Progenitor cell of endocrine pancreas (in vitro differentiated cells): Measurements from ENCODE around the gene EPG5. TPM values are rescaled to one million over a fixed set of nuclear protein-coding genes. Genes with fewer than 3 reads are reported as not detected.

Experiments used
- DNase-seq: peaks from one replicate; pipeline ENCODE4 v3.0.0; 2021; ENCODE audit warnings: low spot score; ENCODE audit not compliant: unreplicated experiment
- H3K27ac Mint-ChIP-seq: 2 replicates; pipeline ENCODE4 v1.8.0; 2021; ENCODE audit warnings: mild to moderate bottlenecking, moderate library complexity, mixed read lengths
- H3K27me3 Mint-ChIP-seq: 2 replicates; pipeline ENCODE4 v1.8.0; 2021; ENCODE audit warnings: mixed read lengths
- H3K36me3 Mint-ChIP-seq: 2 replicates; pipeline ENCODE4 v1.8.0; 2022; ENCODE audit warnings: mixed read lengths; ENCODE audit not compliant: insufficient read depth
- H3K4me1 Mint-ChIP-seq: 2 replicates; pipeline ENCODE4 v1.8.0; 2021; ENCODE audit warnings: low read depth, mixed read lengths
- H3K4me3 Mint-ChIP-seq: 2 replicates; pipeline ENCODE4 v1.8.0; 2021; ENCODE audit warnings: low read depth, mild to moderate bottlenecking, moderate library complexity, mixed read lengths
- H3K9me3 Mint-ChIP-seq: 2 replicates; pipeline ENCODE4 v1.8.0; 2021; ENCODE audit warnings: low read depth, mixed read lengths
- CTCF ChIP-seq: fragments of 200-600 bp; sonication (generic); IDR thresholded peaks from one replicate; pipeline ENCODE4 v1.5.0; 2021; ENCODE audit warnings: antibody characterized with exemption, mild to moderate bottlenecking; ENCODE audit not compliant: unreplicated experiment
- total RNA-seq: library from RNA; stranded (reverse); gene quantifications from 2 replicates; pipeline ENCODE4 v1.2.1, GENCODE V29; 2021

The EPG5 gene
- total RNA-seq, 1 donor from 2014 or later, result 35.3 TPM

GRCh38 chr18:45865466-45865865, 101.7 kb downstream of the EPG5 start:
- Mint-ChIP-seq H3K36me3 (peaks cover 27% of the 10 kb centered on the region), H3K27ac (no peak overlapping the region), H3K4me3 (no peak overlapping the region), H3K9me3 (no peaks in the 10 kb centered on the region), H3K4me1 (peaks cover 3% of the 10 kb centered on the region), H3K27me3 (no peaks in the 10 kb centered on the region)
- DNase-seq, result no peak
- no peak for TF ChIP-seq CTCF

GRCh38 chr18:45864081-45864480, 103.0 kb downstream of the EPG5 start:
- Mint-ChIP-seq H3K27me3 (no peaks in the 10 kb centered on the region), H3K4me1 (no peaks in the 10 kb centered on the region), H3K36me3 (peaks cover 38% of the 10 kb centered on the region), H3K9me3 (no peaks in the 10 kb centered on the region), H3K27ac (no peak overlapping the region), H3K4me3 (no peak overlapping the region)
- TF ChIP-seq CTCF, result no peak
- DNase-seq, result no peak

GRCh38 chr18:45863469-45863868, 103.7 kb downstream of the EPG5 start:
- H3K4me3 Mint-ChIP-seq, result no peak overlapping the region
- H3K27ac Mint-ChIP-seq, result no peak overlapping the region
- H3K9me3 Mint-ChIP-seq, result no peaks in the 10 kb centered on the region
- H3K36me3 Mint-ChIP-seq, result peaks cover 39% of the 10 kb centered on the region
- no peak for TF ChIP-seq CTCF
- no peaks in the 10 kb centered on the region for H3K4me1 Mint-ChIP-seq
- no peak for DNase-seq
- H3K27me3 Mint-ChIP-seq, result no peaks in the 10 kb centered on the region

- no peak for DNase-seq
- H3K4me3 Mint-ChIP-seq, result no peak overlapping the region
- H3K9me3 Mint-ChIP-seq, result no peaks in the 10 kb centered on the region
- H3K36me3 Mint-ChIP-seq, result peaks cover 41% of the 10 kb centered on the region
- H3K27me3 Mint-ChIP-seq, result no peaks in the 10 kb centered on the region
- TF ChIP-seq CTCF, result no peak
- H3K27ac Mint-ChIP-seq, result no peak overlapping the region
- H3K4me1 Mint-ChIP-seq, result no peaks in the 10 kb centered on the region
Observed at GRCh38 chr18:45861926-45862325, 105.2 kb downstream of the EPG5 start.

- H3K27me3 Mint-ChIP-seq, result no peaks in the 10 kb centered on the region
Observed at GRCh38 chr18:45860971-45861370, 106.2 kb downstream of the EPG5 start.

More at GRCh38 chr18:45860971-45861370, 106.2 kb downstream of the EPG5 start:
- no peak for TF ChIP-seq CTCF
- no peaks in the 10 kb centered on the region for H3K9me3 Mint-ChIP-seq
- H3K4me3 Mint-ChIP-seq, result no peak overlapping the region
- no peaks in the 10 kb centered on the region for H3K4me1 Mint-ChIP-seq
- peaks cover 42% of the 10 kb centered on the region for H3K36me3 Mint-ChIP-seq
- H3K27ac Mint-ChIP-seq, result no peak overlapping the region
- DNase-seq, result no peak
